ENCODE results near the gene SATB1. TPM values are rescaled to one million over a fixed set of nuclear protein-coding genes. Genes with fewer than 3 reads are reported as not detected.

The SATB1 gene
- total and polyA plus RNA-seq, 2 experiments from 2014 or later = 17.4 to 28.9 TPM

- Mint-ChIP-seq H3K9me3 (no peaks in the 10 kb centered on the region), H3K36me3 (ENCODE audit: low read depth) (peaks cover 18% of the 10 kb centered on the region; the same call in 1 of the 3 replicates), H3K4me3 (no peak overlapping the region), H3K27me3 (ENCODE audit: insufficient read depth, low read depth, poor library complexity) (no peaks in the 10 kb centered on the region), H3K4me1 (peaks cover 13% of the 10 kb centered on the region), H3K27ac (no peak overlapping the region)
- Histone ChIP-seq H3K79me2 (replicated peaks; ENCODE audit: insufficient read depth) (no peaks in the 10 kb centered on the region; the same call in 1 of the 2 replicates), H3K9me2 (ENCODE audit: insufficient read depth) (no peaks in the 10 kb centered on the region), H3K36me3 (ENCODE audit: insufficient read depth) (no peaks in the 10 kb centered on the region; the same call in 1 of the 2 replicates), H4K20me1 (replicated peaks; ENCODE audit: insufficient read depth) (no peaks in the 10 kb centered on the region), H3K4me2 (no peak overlapping the region), H3K27ac (ENCODE audit: low read depth) (no peak overlapping the region), H3K4me3 (no peak overlapping the region), H3K27me3 (ENCODE audit: insufficient read depth) (no peaks in the 10 kb centered on the region), H3F3A (replicated peaks; ENCODE audit: low read depth) (no peaks in the 10 kb centered on the region), H3K4me1 (ENCODE audit: insufficient read depth) (peaks cover 13% of the 10 kb centered on the region), H2AFZ (no peak overlapping the region)
- ATAC-seq = no peak
- no peak for TF ChIP-seq CTCF (conservative IDR thresholded peaks at IDR 0.05; ENCODE audit: low read depth in 2 of 2)
- no peak for TF ChIP-seq NANOG (IDR thresholded peaks at IDR 0.05; ENCODE audit: borderline replicate concordance)
- no peak for TF ChIP-seq POLR2AphosphoS5 (IDR thresholded peaks at IDR 0.05; ENCODE audit: low read depth)
- TF ChIP-seq CREB1 (CRISPR knock-in tag; IDR thresholded peaks at IDR 0.05; ENCODE audit: low read depth) = no peak
- TF ChIP-seq ZNF331 (CRISPR knock-in tag; IDR thresholded peaks at IDR 0.05; ENCODE audit: low read depth) = no peak
- no peak for TF ChIP-seq ETS1 (IDR thresholded peaks at IDR 0.05)
- no peak for TF ChIP-seq ZNF462 (CRISPR knock-in tag; IDR thresholded peaks at IDR 0.05)
- no peak for TF ChIP-seq REST (IDR thresholded peaks at IDR 0.05; ENCODE audit: unreplicated experiment)
- TF ChIP-seq ZNF114 (CRISPR knock-in tag; IDR thresholded peaks at IDR 0.05) = no peak
- no peak for TF ChIP-seq EZH2phosphoT487 (IDR thresholded peaks at IDR 0.05; ENCODE audit: unreplicated experiment)
- no peak for TF ChIP-seq JUNB (IDR thresholded peaks at IDR 0.05; ENCODE audit: unreplicated experiment)
- TF ChIP-seq EZH2 (IDR thresholded peaks at IDR 0.05; ENCODE audit: low read depth, unreplicated experiment) = no peak
- no peak for TF ChIP-seq STAT1 (IDR thresholded peaks at IDR 0.05; ENCODE audit: unreplicated experiment)
- no peak for DNase-seq (ENCODE audit: low spot score)
Measured at GRCh38 chr3:18412684-18413083, 12.5 kb downstream of the SATB1 start.
